Breast epithelium (tissue), 4 donors: ENCODE measurements around the gene PRKD3. TPM values are rescaled to one million over a fixed set of nuclear protein-coding genes. Genes with fewer than 3 reads are reported as not detected.

ENCODE experiments used
- DNase-seq, 2 donors: peaks; one replicate each; pipeline ENCODE4 v3.0.0-alpha.2; 2019; ENCODE audit warnings: low spot score in 2 of 2
- H3K27ac ChIP-seq, 2 donors: fragments of 200-600 bp; sonication (generic) in 1 of 2; one replicate each; pipeline ENCODE4 v1.5.1; 2016 to 2019; ENCODE audit warnings: mild to moderate bottlenecking in 1 of 2
- H3K27me3 ChIP-seq, 2 donors: fragments of 200-600 bp; sonication (generic) in 1 of 2; one replicate each; pipeline versions ENCODE4 v1.5.1 to v1.6.0; 2017 to 2019; ENCODE audit warnings: control low read depth in 1 of 2, mild to moderate bottlenecking in 1 of 2
- H3K36me3 ChIP-seq: fragments of 200-600 bp; one replicate; pipeline ENCODE4 v1.5.1; 2019
- H3K4me1 ChIP-seq, 2 donors: fragments of 200-600 bp; sonication (generic); one replicate each; pipeline ENCODE4 v1.5.1; 2016 to 2019; ENCODE audit warnings: control low read depth in 1 of 2
- H3K4me3 ChIP-seq, 3 donors: fragments of 200-600 bp; sonication (generic); 1 replicate in 2 of 3; 2 replicates in 1 of 3; pipeline ENCODE4 v1.5.1; 2016 to 2019; ENCODE audit warnings: mild to moderate bottlenecking in 3 of 3, moderate library complexity in 2 of 3
- H3K9me3 ChIP-seq, 2 donors: fragments of 200-600 bp; sonication (generic) in 1 of 2; one replicate each; pipeline ENCODE4 v1.5.1; 2016 to 2019; ENCODE audit warnings: control low read depth in 1 of 2
- POLR2A ChIP-seq: fragments of 450-650 bp; IDR thresholded peaks from one replicate; pipeline ENCODE4 v1.6.1; 2016; ENCODE audit warnings: antibody characterized with exemption, mild to moderate bottlenecking, moderate library complexity
- POLR2AphosphoS5 ChIP-seq, 3 donors: sonication (generic); formaldehyde crosslinking; IDR thresholded peaks; one replicate each; pipeline ENCODE4 v1.6.1; 2017; ENCODE audit warnings: antibody characterized with exemption in 3 of 3
- intact Hi-C: fragments of 100-400 bp; cut with DNase I; formaldehyde crosslinking; loops from one replicate; pipeline ENCODE4 v1.15.1; 2023; ENCODE audit warnings: low total_unique reads
- total RNA-seq, 3 donors: library from RNA; depleted of rRNA; stranded (reverse); fragments of >200 nt; gene quantifications; one replicate each; pipeline ENCODE4 v1.1.0, GENCODE V29; 2016
- TF ChIP-seq, protein P1 (sequence below), 3 donors: fragments of 450-650 bp; IDR thresholded peaks; one replicate each; pipeline ENCODE4 v1.5.1; 2016 to 2017; ENCODE audit warnings: antibody characterized with exemption in 3 of 3, mild to moderate bottlenecking in 3 of 3, moderate library complexity in 3 of 3

The PRKD3 gene
- total RNA-seq, result 10 to 100 TPM; 46.5 to 57.4 (median 56.2) TPM

DNA sequence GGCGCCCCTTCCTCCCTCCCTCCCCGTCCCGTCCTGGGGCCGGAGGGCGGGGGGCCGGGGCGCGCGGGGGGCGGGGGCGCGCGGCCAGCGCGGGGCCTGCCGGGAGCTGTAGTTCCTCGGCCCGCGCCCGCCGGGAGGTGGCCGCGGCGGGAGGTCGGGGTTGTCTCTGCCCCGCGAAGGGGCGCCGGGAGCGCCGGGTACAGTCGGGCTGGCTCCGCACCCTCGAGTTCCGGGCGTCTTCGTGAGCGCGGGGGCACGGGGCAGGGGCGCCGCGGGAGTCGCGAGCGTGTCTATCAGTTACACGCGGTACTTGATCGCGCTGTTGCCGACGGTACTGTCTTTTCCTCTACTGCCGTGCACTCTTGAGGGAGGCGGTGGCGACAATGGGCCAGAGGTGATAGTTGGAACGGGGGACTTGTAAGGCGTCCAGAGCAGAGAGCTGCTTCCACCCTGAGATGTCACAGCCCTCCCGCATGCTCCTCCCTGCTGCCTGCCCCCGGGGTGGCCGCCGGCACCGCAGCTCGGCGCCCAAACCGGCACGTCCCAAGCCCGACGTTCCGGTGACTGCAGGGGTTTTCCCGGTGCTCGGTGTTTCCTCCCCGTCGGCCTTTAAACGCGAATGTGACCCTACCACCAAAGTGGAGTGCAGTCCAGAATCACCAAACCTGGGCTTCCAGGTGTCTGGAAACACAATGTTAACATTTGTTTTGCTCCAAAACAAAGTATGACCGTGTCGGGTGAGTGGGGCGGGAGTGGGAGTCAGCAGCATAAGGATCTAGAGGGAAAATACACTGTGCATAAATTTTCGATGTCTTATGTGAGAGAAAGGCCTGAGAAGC, at the start of gene PRKD3:
PRKD3 (minus strand) TSS at position 48 of the 839 bp plus-strand sequence. CDS start 8,309 bp downstream, outside the sequence.
- no peaks in the 10 kb centered on the region for H3K36me3 ChIP-seq
- peak in 2 of 3 donors; percentile 14 to 35 for TF ChIP-seq POLR2AphosphoS5 (IDR thresholded peaks at IDR 0.05)
- peak; percentile 19 for TF ChIP-seq POLR2A
- TF ChIP-seq, protein P1, sequence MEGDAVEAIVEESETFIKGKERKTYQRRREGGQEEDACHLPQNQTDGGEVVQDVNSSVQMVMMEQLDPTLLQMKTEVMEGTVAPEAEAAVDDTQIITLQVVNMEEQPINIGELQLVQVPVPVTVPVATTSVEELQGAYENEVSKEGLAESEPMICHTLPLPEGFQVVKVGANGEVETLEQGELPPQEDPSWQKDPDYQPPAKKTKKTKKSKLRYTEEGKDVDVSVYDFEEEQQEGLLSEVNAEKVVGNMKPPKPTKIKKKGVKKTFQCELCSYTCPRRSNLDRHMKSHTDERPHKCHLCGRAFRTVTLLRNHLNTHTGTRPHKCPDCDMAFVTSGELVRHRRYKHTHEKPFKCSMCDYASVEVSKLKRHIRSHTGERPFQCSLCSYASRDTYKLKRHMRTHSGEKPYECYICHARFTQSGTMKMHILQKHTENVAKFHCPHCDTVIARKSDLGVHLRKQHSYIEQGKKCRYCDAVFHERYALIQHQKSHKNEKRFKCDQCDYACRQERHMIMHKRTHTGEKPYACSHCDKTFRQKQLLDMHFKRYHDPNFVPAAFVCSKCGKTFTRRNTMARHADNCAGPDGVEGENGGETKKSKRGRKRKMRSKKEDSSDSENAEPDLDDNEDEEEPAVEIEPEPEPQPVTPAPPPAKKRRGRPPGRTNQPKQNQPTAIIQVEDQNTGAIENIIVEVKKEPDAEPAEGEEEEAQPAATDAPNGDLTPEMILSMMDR (IDR thresholded peaks at IDR 0.05), result peak in 1 of 3 donors; percentile 9
- DNase-seq, result peak in 1 of 2 donors; percentile 64
- H3K27me3 ChIP-seq, result no peaks in the 10 kb centered on the region
- peak within 1 kb of the TSS; percentile 89 to 91 for H3K27ac ChIP-seq
- H3K4me1 ChIP-seq, result no peaks in the 10 kb centered on the region
- intact Hi-C loops, result loop anchor here (2.0 kb wide), 1 partner anchor 78 kb away; no protein-coding TSS in a partner anchor
- no peaks in the 10 kb centered on the region for H3K9me3 ChIP-seq
- peak within 1 kb of the TSS; percentile 77 to 94 (median 93) for H3K4me3 ChIP-seq

DNA sequence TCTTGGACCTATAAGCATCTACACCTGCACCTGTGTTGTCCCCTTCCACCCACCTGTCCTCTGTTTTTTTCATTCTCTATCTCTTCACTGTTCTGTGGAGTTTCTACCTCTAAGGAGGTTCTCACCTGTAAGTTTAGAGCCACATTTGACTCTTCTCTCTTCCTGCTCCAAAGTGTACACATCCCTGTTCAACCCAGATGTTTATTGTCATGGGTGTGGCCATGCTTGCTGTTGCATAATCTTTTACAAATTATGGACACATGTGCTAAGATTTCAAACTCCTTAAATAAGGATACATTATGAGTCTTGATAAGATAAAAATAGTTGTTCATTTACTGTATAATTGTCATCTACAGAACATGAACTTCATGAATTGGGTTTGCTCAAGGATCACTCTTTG, 47.4 kb upstream of the PRKD3 start:
- intact Hi-C loops, result no loop called here
- H3K27me3 ChIP-seq, result no peaks in the 10 kb centered on the region
- no peaks in the 10 kb centered on the region for H3K4me1 ChIP-seq
- TF ChIP-seq, protein P1 (IDR thresholded peaks at IDR 0.05), result no peak
- TF ChIP-seq POLR2A (no peak), POLR2AphosphoS5 (IDR thresholded peaks at IDR 0.05) (no peak)
- H3K36me3 ChIP-seq, result no peaks in the 10 kb centered on the region
- H3K27ac ChIP-seq, result no peak overlapping the region
- H3K9me3 ChIP-seq, result no peaks in the 10 kb centered on the region
- H3K4me3 ChIP-seq, result no peak overlapping the region
- DNase-seq, result no peak

DNA sequence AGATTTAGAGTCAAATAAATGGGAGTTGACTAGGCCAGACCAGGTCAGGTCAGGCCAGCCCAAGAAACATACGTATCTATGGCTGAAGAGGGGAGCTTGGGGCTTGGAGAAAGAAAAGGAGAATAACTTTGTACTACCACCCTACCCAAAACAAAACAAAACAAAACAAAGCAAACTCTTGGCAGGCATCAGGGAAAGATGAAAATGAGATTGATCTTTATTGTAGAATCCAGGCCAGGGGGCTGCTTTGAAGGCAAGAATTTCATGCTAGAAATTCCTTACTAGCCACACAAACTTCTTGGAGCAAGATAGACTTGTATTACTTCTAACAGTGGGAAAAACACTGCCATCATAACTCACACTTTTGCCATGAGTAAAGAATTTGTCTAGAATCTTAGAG, 46.0 kb upstream of the PRKD3 start:
- intact Hi-C loops, result no loop called here
- no peak for DNase-seq
- TF ChIP-seq, protein P1 (IDR thresholded peaks at IDR 0.05), result no peak
- no peak for TF ChIP-seq POLR2A
- no peak for TF ChIP-seq POLR2AphosphoS5 (IDR thresholded peaks at IDR 0.05)
- no peaks in the 10 kb centered on the region for H3K9me3 ChIP-seq
- H3K4me1 ChIP-seq, result no peaks in the 10 kb centered on the region
- no peaks in the 10 kb centered on the region for H3K36me3 ChIP-seq
- H3K4me3 ChIP-seq, result no peak overlapping the region
- no peaks in the 10 kb centered on the region for H3K27me3 ChIP-seq
- H3K27ac ChIP-seq, result no peak overlapping the region

DNA sequence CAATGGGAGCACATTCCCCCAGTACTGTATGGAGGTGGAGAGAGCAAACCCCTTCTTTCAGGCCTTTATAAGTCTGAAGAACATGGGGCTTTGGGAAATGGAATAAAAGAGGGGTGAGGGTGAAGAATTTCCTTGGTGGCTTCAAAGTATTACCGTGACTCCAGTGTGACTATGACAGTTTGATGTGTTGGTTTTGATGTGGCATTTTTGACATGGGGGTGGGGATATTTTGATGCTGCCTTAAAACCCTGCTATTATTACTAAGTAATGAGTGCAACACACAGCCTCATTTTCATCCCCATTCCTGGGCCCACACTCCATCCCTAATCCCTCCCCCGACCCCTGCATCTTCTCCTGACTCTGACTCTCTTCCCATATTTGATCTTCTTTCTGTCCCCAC, 43.4 kb upstream of the PRKD3 start:
- TF ChIP-seq POLR2A, result no peak
- TF ChIP-seq, protein P1 (IDR thresholded peaks at IDR 0.05), result no peak
- no peak for TF ChIP-seq POLR2AphosphoS5 (IDR thresholded peaks at IDR 0.05)
- Histone ChIP-seq H3K9me3 (no peaks in the 10 kb centered on the region), H3K36me3 (no peaks in the 10 kb centered on the region), H3K27ac (no peak overlapping the region), H3K4me3 (no peak overlapping the region), H3K4me1 (no peaks in the 10 kb centered on the region), H3K27me3 (no peaks in the 10 kb centered on the region)
- no peak for DNase-seq
- intact Hi-C loops, result no loop called here

DNA sequence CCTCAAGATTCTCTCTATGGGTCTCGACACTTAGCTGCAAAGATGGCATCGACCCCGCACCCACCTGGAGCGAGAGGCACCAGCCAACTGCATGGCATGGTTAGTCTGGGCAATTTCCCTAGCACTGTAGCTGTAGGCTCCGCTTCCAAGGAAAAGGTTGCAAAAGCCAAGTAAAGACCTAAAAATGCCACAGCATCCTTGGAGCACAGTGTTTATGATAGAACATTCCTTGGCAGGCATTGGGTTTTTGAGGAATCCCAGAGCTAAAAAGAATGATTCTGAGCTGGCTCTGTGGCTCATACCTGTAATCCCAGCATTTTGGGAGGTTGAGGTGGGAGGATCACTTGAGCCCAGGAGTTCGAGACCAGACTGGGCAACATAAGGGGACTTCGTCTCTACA, 42.7 kb upstream of the PRKD3 start:
- Histone ChIP-seq H3K27me3 (no peaks in the 10 kb centered on the region), H3K4me1 (no peaks in the 10 kb centered on the region), H3K27ac (no peak overlapping the region), H3K36me3 (no peaks in the 10 kb centered on the region), H3K9me3 (no peaks in the 10 kb centered on the region), H3K4me3 (no peak overlapping the region)
- no peak for DNase-seq
- intact Hi-C loops, result no loop called here
- TF ChIP-seq POLR2A (no peak), POLR2AphosphoS5 (IDR thresholded peaks at IDR 0.05) (no peak)
- TF ChIP-seq, protein P1 (IDR thresholded peaks at IDR 0.05), result no peak
